MM.1S (cell line): Measurements from ENCODE around the gene PLA2G15.

Experiments used
- CTCF ChIP-seq: fragments of 300-600 bp; sonication (generic); IDR thresholded peaks from 2 replicates; pipeline ENCODE4 v1.5.1; 2016; ENCODE audit warnings: antibody characterized with exemption, low read length, mixed read lengths
- EZH2phosphoT487 ChIP-seq: fragments of 300-600 bp; sonication (generic); IDR thresholded peaks from 2 replicates; pipeline ENCODE4 v1.6.1; 2018; ENCODE audit warnings: antibody characterized with exemption, low read length

GRCh38 chr16:68264128-68265077 lies 19.2 kb downstream of the PLA2G15 start, which contains the start of gene SLC7A6:
- TF ChIP-seq CTCF (peak; percentile 86), EZH2phosphoT487 (no peak)
